Measurements from ENCODE around the gene UBALD1.

Gene UBALD1

DNA sequence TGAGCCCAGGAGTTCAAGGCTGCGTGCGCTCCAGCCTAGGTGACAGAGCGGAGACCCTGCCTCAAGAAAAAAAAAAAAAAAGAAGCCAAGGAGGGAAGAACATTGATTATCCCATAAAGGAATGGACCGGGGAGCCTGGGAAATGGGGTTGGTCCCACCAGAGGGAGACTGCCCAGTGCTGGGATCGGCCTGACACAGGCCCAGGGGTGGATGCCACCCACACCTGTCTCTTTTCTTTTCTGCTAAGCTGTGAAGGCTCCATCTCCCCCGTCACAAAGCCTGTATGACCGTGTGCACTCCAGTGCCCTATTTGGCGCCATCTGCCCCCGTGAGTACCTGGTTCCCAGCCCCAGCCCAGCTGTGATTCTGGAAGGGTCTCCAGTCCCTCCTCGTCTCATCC lies 15.7 kb downstream of the UBALD1 start:
- no peak for TF ChIP-seq EZH2 (IDR thresholded peaks at IDR 0.05)
- TF ChIP-seq FOXP2 (optimal IDR thresholded peaks at IDR 0.05; ENCODE audit: control extremely low read depth, extremely low read length, insufficient read depth): no peak
- no peak for TF ChIP-seq POLR2AphosphoS5 (IDR thresholded peaks at IDR 0.05; ENCODE audit: borderline replicate concordance, low read depth, low read length)

DNA sequence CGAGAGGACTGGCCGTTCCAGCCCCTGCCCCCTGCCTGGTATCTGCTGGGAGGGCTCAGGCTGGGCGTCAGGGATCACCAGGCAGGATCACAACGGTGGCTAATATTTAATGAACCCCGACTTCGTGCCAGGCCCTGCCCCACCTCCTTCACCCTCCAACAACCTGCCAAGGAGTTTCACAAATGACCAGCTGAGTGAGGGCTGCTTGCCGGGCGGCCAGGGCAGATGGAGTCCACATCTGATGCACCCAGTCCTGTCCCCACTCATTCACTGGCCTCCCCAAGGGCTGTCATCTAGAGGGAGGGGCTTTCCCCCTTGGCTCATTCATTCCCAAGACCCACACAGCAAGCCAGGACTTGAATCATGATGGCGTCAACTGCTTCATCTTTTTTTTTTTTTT lies 17.5 kb downstream of the UBALD1 start:
- no peak overlapping the region for H3K9ac ChIP-seq (ENCODE audit: insufficient read length)
- H3K4me3 ChIP-seq: no peak overlapping the region
- no peaks in the 10 kb centered on the region for H3K9me3 ChIP-seq (ENCODE audit: low read depth, low read length)
- TF ChIP-seq POLR2AphosphoS5 (IDR thresholded peaks at IDR 0.05; ENCODE audit: borderline replicate concordance, low read depth, low read length) (no peak), FOXP2 (optimal IDR thresholded peaks at IDR 0.05; ENCODE audit: control extremely low read depth, extremely low read length, insufficient read depth) (no peak)
- no peaks in the 10 kb centered on the region for H3K36me3 ChIP-seq (ENCODE audit: insufficient read depth, low read length)
- no peak overlapping the region for H3K27ac ChIP-seq
- no peak for DNase-seq (ENCODE audit: low read depth, low spot score)

More for the DNA sequence above, 15.7 kb downstream of the UBALD1 start:
- no peaks in the 10 kb centered on the region for H3K36me3 ChIP-seq (ENCODE audit: insufficient read depth, low read length)
- H3K9me3 ChIP-seq (ENCODE audit: low read depth, low read length): no peaks in the 10 kb centered on the region
- H3K9ac ChIP-seq (ENCODE audit: insufficient read length): no peak overlapping the region
- no peak overlapping the region for H3K27ac ChIP-seq
- H3K4me3 ChIP-seq: no peak overlapping the region
- DNase-seq (ENCODE audit: low read depth, low spot score): no peak

DNA sequence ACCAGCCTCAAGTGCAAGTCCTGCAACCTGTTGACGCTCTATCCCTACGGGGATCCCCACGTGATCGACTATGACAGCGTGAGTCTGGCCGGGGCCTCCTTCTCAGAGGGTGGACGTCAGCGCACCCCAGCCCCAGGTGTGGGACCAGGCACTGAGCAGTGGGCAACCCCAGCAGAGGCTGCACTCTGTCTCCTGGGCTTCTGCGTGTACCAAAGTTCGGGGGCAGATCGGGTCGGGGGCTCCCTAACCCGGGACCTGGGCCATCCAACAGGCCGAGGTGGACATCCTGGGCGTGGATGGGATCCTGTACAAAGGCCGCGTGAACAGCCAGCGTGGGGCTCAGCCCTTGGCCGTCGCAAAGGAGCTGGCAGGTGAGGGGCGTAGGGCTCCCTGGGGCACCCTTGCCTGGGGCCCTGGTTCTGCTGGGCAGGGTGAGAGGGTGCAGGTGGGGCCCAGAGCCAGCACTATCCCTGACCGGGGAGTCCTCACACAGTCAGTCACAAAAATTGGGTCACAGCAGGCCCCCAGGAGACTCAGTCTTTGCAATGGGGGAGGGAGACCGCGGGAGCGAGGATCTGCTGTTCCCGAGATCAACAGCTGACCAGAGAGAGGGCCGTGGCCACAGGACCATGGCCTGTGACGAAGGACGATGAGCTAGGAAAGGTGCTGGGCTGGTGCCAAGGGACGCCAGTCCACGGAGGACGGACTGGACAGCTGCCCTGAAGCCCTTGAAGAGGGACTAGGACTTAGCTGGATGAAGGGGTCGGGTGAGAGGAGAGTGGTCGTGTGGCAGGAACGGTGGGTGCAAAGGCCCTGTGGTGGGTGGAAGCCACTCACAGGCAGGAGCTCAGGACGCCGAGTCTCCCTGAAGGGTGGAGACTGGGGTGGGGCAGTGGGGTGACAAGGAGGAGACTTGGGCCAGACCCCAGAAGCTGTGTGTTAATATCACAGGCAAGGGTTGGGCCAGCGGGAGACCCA lies 20.0 kb downstream of the UBALD1 start:
- Histone ChIP-seq H3K27ac (no peak overlapping the region), H3K9ac (ENCODE audit: insufficient read length) (no peak overlapping the region)
- no peak for TF ChIP-seq EZH2 (IDR thresholded peaks at IDR 0.05)

DNA sequence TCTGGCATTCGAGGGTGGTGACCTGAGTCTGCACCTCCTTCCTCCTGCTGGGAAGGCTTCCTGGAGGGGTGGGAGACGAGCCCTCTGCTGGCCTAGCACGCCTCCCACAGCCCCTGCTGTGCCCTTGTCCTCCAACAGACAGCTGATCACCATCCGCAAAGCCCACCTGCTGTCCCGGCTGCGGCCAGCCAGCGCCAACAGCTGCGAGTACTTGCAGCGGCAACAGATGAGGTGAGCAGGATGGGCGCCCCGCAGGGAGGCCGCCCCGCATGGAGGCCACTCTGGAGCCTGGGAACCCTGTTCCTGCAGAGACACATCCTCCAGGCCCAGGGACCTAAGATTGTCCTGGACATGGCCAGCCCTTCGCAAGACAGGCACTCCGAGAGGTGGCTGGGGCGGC lies 21.6 kb downstream of the UBALD1 start:
- no peak overlapping the region for H3K9ac ChIP-seq (ENCODE audit: insufficient read length)
- no peak for DNase-seq (ENCODE audit: low read depth, low spot score)

More for the DNA sequence above, 20.0 kb downstream of the UBALD1 start:
- H3K4me3 ChIP-seq: no peak overlapping the region
- no peaks in the 10 kb centered on the region for H3K36me3 ChIP-seq (ENCODE audit: insufficient read depth, low read length)
- no peaks in the 10 kb centered on the region for H3K9me3 ChIP-seq (ENCODE audit: low read depth, low read length)
- DNase-seq (ENCODE audit: low read depth, low spot score): no peak

DNA sequence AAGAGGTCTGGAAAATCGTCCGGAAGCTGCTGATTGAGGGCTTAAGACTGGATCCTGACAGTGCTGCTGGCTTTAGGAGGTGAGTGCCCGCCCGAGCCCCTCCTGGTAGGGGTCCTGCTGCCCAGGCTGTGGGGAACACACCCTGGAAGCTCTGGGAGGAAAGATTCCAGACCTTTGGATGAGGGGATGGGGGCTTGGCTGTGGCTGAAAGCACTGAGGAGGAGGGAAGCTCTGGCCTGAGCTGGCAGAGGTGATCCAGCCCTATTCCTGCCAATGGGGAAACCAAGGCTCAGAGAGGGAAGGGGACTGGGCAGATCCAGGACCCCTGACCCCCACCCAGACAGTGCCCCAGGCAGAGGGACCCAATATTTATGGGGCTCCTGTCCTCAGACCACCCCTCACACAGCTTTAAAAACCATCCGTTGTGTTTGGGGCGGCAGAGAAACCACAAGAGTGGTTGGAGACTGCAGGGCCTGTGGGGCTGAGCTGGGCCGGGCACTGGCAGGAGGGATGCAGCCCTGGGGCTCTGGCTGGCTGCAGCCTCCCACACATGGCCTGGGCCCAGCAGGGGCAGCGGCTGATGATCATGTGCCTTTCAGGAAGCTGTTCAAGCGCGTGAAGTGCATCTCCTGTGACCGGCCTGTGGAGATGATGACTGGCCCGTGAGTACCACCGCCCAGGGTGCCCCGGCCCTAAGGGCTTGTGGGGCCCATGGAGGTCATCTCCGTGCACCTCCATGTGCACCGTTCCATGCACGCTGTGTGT lies 22.8 kb downstream of the UBALD1 start:
- Histone ChIP-seq H3K27ac (no peak overlapping the region), H3K9me3 (ENCODE audit: low read depth, low read length) (no peaks in the 10 kb centered on the region), H3K36me3 (ENCODE audit: insufficient read depth, low read length) (no peaks in the 10 kb centered on the region), H3K9ac (ENCODE audit: insufficient read length) (no peak overlapping the region), H3K4me3 (no peak overlapping the region)
- TF ChIP-seq FOXP2 (optimal IDR thresholded peaks at IDR 0.05; ENCODE audit: control extremely low read depth, extremely low read length, insufficient read depth) (no peak), POLR2AphosphoS5 (IDR thresholded peaks at IDR 0.05; ENCODE audit: borderline replicate concordance, low read depth, low read length) (no peak), EZH2 (IDR thresholded peaks at IDR 0.05) (no peak)
- no peak for DNase-seq (ENCODE audit: low read depth, low spot score)

More for the DNA sequence above, 21.6 kb downstream of the UBALD1 start:
- no peak for TF ChIP-seq EZH2 (IDR thresholded peaks at IDR 0.05)
- no peak for TF ChIP-seq FOXP2 (optimal IDR thresholded peaks at IDR 0.05; ENCODE audit: control extremely low read depth, extremely low read length, insufficient read depth)
- TF ChIP-seq POLR2AphosphoS5 (IDR thresholded peaks at IDR 0.05; ENCODE audit: borderline replicate concordance, low read depth, low read length): no peak
- Histone ChIP-seq H3K9me3 (ENCODE audit: low read depth, low read length) (no peaks in the 10 kb centered on the region), H3K27ac (no peak overlapping the region), H3K4me3 (no peak overlapping the region), H3K36me3 (ENCODE audit: insufficient read depth, low read length) (no peaks in the 10 kb centered on the region)

DNA sequence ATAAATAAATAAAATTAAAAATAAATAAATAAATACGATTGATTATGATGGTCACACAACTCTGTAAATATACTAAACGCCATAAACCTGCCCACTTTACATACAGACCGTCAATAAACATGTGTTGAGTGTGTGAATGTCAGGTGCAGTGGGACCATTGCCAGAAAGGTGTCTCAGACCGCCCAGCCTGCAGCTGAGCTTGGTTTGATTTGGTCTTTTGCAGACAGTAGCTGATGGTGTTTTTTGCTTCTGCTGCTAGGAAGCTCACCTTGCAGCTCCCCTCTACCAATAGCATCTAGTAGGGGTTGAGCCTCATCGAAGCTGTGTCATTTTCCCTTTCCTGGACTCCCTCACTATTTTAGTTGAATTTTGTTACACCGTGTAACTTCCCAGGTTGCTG lies 23.5 kb downstream of the UBALD1 start:
- H3K9me3 ChIP-seq (ENCODE audit: low read depth, low read length): no peaks in the 10 kb centered on the region
- TF ChIP-seq EZH2 (IDR thresholded peaks at IDR 0.05) (no peak), FOXP2 (optimal IDR thresholded peaks at IDR 0.05; ENCODE audit: control extremely low read depth, extremely low read length, insufficient read depth) (no peak), POLR2AphosphoS5 (IDR thresholded peaks at IDR 0.05; ENCODE audit: borderline replicate concordance, low read depth, low read length) (no peak)
- no peak overlapping the region for H3K9ac ChIP-seq (ENCODE audit: insufficient read length)
- no peak overlapping the region for H3K4me3 ChIP-seq
- H3K27ac ChIP-seq: no peak overlapping the region
- no peaks in the 10 kb centered on the region for H3K36me3 ChIP-seq (ENCODE audit: insufficient read depth, low read length)
- DNase-seq (ENCODE audit: low read depth, low spot score): no peak

DNA sequence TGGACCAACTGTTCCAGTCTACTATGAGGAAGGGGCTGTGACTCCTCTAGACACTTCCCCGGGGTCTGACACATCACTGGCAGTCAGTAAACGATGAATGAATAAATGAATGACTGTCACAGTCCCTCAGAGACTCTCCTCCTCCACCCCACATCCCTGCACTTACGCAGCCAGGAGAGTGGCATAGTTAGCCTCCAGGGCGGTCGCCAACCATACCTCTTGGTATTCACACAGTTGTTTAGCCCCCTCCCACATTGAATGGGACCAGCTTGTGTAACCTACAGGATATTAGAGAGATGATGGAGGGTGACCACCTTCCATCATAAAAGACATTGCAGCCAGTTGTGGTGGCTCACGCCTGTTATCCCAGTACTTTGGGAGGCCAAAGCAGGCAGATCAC lies 25.7 kb downstream of the UBALD1 start:
- no peaks in the 10 kb centered on the region for H3K36me3 ChIP-seq (ENCODE audit: insufficient read depth, low read length)
- no peak for TF ChIP-seq EZH2 (IDR thresholded peaks at IDR 0.05)
- no peak for TF ChIP-seq POLR2AphosphoS5 (IDR thresholded peaks at IDR 0.05; ENCODE audit: borderline replicate concordance, low read depth, low read length)
- no peak for TF ChIP-seq FOXP2 (optimal IDR thresholded peaks at IDR 0.05; ENCODE audit: control extremely low read depth, extremely low read length, insufficient read depth)
- no peaks in the 10 kb centered on the region for H3K9me3 ChIP-seq (ENCODE audit: low read depth, low read length)
- no peak for DNase-seq (ENCODE audit: low read depth, low spot score)
- no peak overlapping the region for H3K4me3 ChIP-seq
- H3K9ac ChIP-seq (ENCODE audit: insufficient read length): no peak overlapping the region
- no peak overlapping the region for H3K27ac ChIP-seq

DNA sequence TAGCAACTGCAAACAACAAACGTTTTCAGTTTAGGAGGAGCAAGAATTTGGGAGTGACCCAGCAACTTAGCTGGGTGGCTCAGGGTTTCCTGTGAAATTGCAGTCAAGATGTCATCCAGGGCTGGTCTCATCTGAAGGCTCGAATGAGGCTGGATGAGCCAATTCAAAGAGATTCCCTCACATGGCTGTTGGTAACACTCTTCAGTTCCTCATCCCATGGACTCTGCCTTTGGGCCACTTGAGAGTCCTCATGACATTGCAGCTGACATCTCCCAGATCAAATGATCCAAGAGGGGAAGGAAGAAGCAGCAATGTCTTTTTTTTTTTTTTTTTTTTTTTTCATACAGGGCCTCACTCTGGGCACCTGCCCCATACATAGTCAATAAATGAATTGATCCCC lies 26.3 kb downstream of the UBALD1 start:
- no peak overlapping the region for H3K4me3 ChIP-seq
- no peak overlapping the region for H3K9ac ChIP-seq (ENCODE audit: insufficient read length)
- H3K27ac ChIP-seq: no peak overlapping the region
- no peak for TF ChIP-seq FOXP2 (optimal IDR thresholded peaks at IDR 0.05; ENCODE audit: control extremely low read depth, extremely low read length, insufficient read depth)
- no peak for TF ChIP-seq EZH2 (IDR thresholded peaks at IDR 0.05)
- TF ChIP-seq POLR2AphosphoS5 (IDR thresholded peaks at IDR 0.05; ENCODE audit: borderline replicate concordance, low read depth, low read length): no peak
- no peaks in the 10 kb centered on the region for H3K36me3 ChIP-seq (ENCODE audit: insufficient read depth, low read length)
- H3K9me3 ChIP-seq (ENCODE audit: low read depth, low read length): no peaks in the 10 kb centered on the region
- DNase-seq (ENCODE audit: low read depth, low spot score): no peak

Measured in SK-N-MC (cell line).